T-cell (primary cell): ENCODE data around the gene PDE4B. TPM values are rescaled to one million over a fixed set of nuclear protein-coding genes. Genes with fewer than 3 reads are reported as not detected.

Source experiments
- ATAC-seq, 4 experiments: fragments of 200-7000 bp in 3 of 4; fragments of 150-1000 bp in 1 of 4; cut with Tn5 transposase; replicated peaks in 1 of 4; 1 replicate in 3 of 4; 2 replicates in 1 of 4; pipeline ENCODE4 v1.10.0; 2021; ENCODE audit warnings: moderate library complexity in 3 of 4, mild to moderate bottlenecking in 2 of 4, moderate number of reproducible peaks in 1 of 4
- CTCF ChIA-PET, 2 donors: fragments of 300-600 bp; sonication (Branson Sonifier 250); formaldehyde crosslinking; loops; one replicate each; lab custom pipeline; 2022; ENCODE audit warnings: antibody characterized with exemption in 2 of 2; lab: Charles Lee
- POLR2A ChIA-PET, 2 donors: fragments of 300-600 bp; sonication (Branson Sonifier 250); formaldehyde crosslinking; loops; one replicate each; lab custom pipeline; 2022; ENCODE audit warnings: antibody characterized with exemption in 2 of 2; lab: Charles Lee
- DNase-seq, 35 experiments: peaks; one replicate each; pipeline versions ENCODE4 v3.0.0 to v3.0.0-alpha.2; 2013 to 2023
- H3K27ac ChIP-seq: one replicate; pipeline ENCODE4 v1.5.1; 2013; ENCODE audit warnings: low read length
- H3K27me3 ChIP-seq, 2 experiments: replicated peaks in 1 of 2; 1 replicate in 1 of 2; 2 replicates in 1 of 2; pipeline versions ENCODE4 v1.6.1 to v1.7.0; 2013; ENCODE audit warnings: low read length in 1 of 2, mixed read lengths in 1 of 2; ENCODE audit not compliant: control insufficient read depth in 2 of 2, insufficient read depth in 2 of 2; ENCODE audit errors: extremely low read depth in 1 of 2
- H3K36me3 ChIP-seq, 2 donors: 1 replicate in 1 of 2; 2 replicates in 1 of 2; pipeline versions ENCODE4 v1.6.1 to v1.7.0; 2013; ENCODE audit warnings: low read length in 1 of 2; ENCODE audit not compliant: control insufficient read depth in 2 of 2, insufficient read depth in 1 of 2; ENCODE audit errors: extremely low read depth in 1 of 2
- H3K4me1 ChIP-seq, 2 experiments: 1 replicate in 1 of 2; 2 replicates in 1 of 2; pipeline versions ENCODE4 v1.6.1 to v1.7.0; 2013; ENCODE audit warnings: low read length in 2 of 2, mixed read lengths in 1 of 2; ENCODE audit not compliant: insufficient read depth in 2 of 2, control insufficient read depth in 1 of 2; ENCODE audit errors: extremely low read depth in 1 of 2
- H3K4me3 ChIP-seq, 2 donors: 1 replicate in 1 of 2; 2 replicates in 1 of 2; pipeline versions ENCODE4 v1.5.1 to v1.7.0; 2013; ENCODE audit warnings: mild to moderate bottlenecking in 2 of 2, low read length in 1 of 2, moderate library complexity in 1 of 2; ENCODE audit not compliant: control insufficient read depth in 1 of 2; ENCODE audit errors: extremely low read depth in 1 of 2
- H3K9me3 ChIP-seq: 2 replicates; pipeline ENCODE4 v1.7.0; 2013
- H3K27ac Mint-ChIP-seq, 2 donors: one replicate each; pipeline ENCODE4 v1.8.0; 2020 to 2021; ENCODE audit warnings: mild to moderate bottlenecking in 2 of 2, mixed read lengths in 2 of 2
- H3K27me3 Mint-ChIP-seq, 2 donors: one replicate each; pipeline ENCODE4 v1.8.0; 2021 to 2022; ENCODE audit warnings: mixed read lengths in 2 of 2
- H3K36me3 Mint-ChIP-seq: one replicate; pipeline ENCODE4 v1.8.0; 2021; ENCODE audit warnings: mixed read lengths
- H3K4me1 Mint-ChIP-seq, 3 donors: one replicate each; pipeline ENCODE4 v1.8.0; 2020 to 2022; ENCODE audit warnings: mixed read lengths in 3 of 3, mild to moderate bottlenecking in 1 of 3
- H3K4me3 Mint-ChIP-seq, 3 donors: one replicate each; pipeline ENCODE4 v1.8.0; 2020 to 2022; ENCODE audit warnings: mild to moderate bottlenecking in 3 of 3, mixed read lengths in 3 of 3, moderate library complexity in 3 of 3
- H3K9me3 Mint-ChIP-seq, 3 donors: one replicate each; pipeline ENCODE4 v1.8.0; 2020 to 2022; ENCODE audit warnings: mixed read lengths in 3 of 3
- WGBS: methylation state at CpG from one replicate; pipeline ENCODE4 v1.1.5; 2013; ENCODE audit warnings: missing lambda C conversion rate; ENCODE audit not compliant: insufficient coverage; 5-methylcytosine and 5-hydroxymethylcytosine counted together
- total RNA-seq, 35 experiments: library from RNA in 6 of 35; stranded (reverse) in 6 of 35; fragments of 120-200 nt in 1 of 35; gene quantifications; one replicate each; pipeline versions ENCODE4 v1.2.1 to v1.2.4 and lab custom pipeline; 2013 to 2026

Gene PDE4B
- total RNA-seq, 5 donors from 2014 or later (not counting 1 experiment from before 2014, with no cell fraction given) = 46.3 to 103 (median 54.1) TPM

GRCh38 chr1:65992831-65993271, 200.2 kb downstream of the PDE4B start:
- Histone ChIP-seq H3K9me3 (no peaks in the 10 kb centered on the region), H3K4me1 (no peaks in the 10 kb centered on the region), H3K27me3 (no peaks in the 10 kb centered on the region), H3K36me3 (no peaks in the 10 kb centered on the region), H3K4me3 (no peak overlapping the region), H3K27ac (no peak overlapping the region)
- WGBS = no CpG with 5 or more reads among the region's 7 CpGs
- no peak for ATAC-seq
- Mint-ChIP-seq H3K27ac (no peak overlapping the region), H3K27me3 (peaks cover 6 to 8% of the 10 kb centered on the region in 2 donors), H3K4me1 (no peaks in the 10 kb centered on the region), H3K4me3 (no peak overlapping the region), H3K9me3 (no peaks in the 10 kb centered on the region), H3K36me3 (no peaks in the 10 kb centered on the region)
- ChIA-PET CTCF (no interaction called here), POLR2A (no interaction called here)
- DNase-seq = no peak

- Mint-ChIP-seq H3K27me3 (peaks cover 8 to 13% of the 10 kb centered on the region in 2 donors), H3K27ac (no peak overlapping the region), H3K9me3 (no peaks in the 10 kb centered on the region), H3K36me3 (no peaks in the 10 kb centered on the region), H3K4me1 (no peaks in the 10 kb centered on the region), H3K4me3 (no peak overlapping the region)
- Histone ChIP-seq H3K9me3 (no peaks in the 10 kb centered on the region), H3K4me3 (no peak overlapping the region), H3K27me3 (no peaks in the 10 kb centered on the region), H3K27ac (no peak overlapping the region), H3K4me1 (no peaks in the 10 kb centered on the region), H3K36me3 (no peaks in the 10 kb centered on the region)
- no CpG with 5 or more reads among the region's 2 CpGs for WGBS
- CTCF ChIA-PET = no interaction called here
- POLR2A ChIA-PET = no interaction called here
- ATAC-seq (no peak), DNase-seq (no peak)
These were observed 201.5 kb downstream of the PDE4B start for GRCh38 chr1:65994223-65994622.

GRCh38 chr1:65995336-65995735, 202.6 kb downstream of the PDE4B start:
- H3K27me3 ChIP-seq = no peaks in the 10 kb centered on the region
- ATAC-seq (no peak), DNase-seq (no peak)
- POLR2A ChIA-PET = no interaction called here
- H3K9me3 ChIP-seq = no peaks in the 10 kb centered on the region
- H3K36me3 ChIP-seq = no peaks in the 10 kb centered on the region
- Mint-ChIP-seq H3K36me3 (no peaks in the 10 kb centered on the region), H3K4me1 (no peaks in the 10 kb centered on the region), H3K27ac (no peak overlapping the region), H3K27me3 (peaks cover 9 to 17% of the 10 kb centered on the region in 2 donors), H3K4me3 (no peak overlapping the region), H3K9me3 (no peaks in the 10 kb centered on the region)
- CTCF ChIA-PET = no interaction called here
- H3K4me1 ChIP-seq = no peaks in the 10 kb centered on the region
- no CpG with 5 or more reads among the region's 6 CpGs for WGBS
- H3K4me3 ChIP-seq = no peak overlapping the region
- no peak overlapping the region for H3K27ac ChIP-seq

GRCh38 chr1:65995928-65996327, 203.2 kb downstream of the PDE4B start:
- no peak for DNase-seq
- POLR2A ChIA-PET = no interaction called here
- no peaks in the 10 kb centered on the region for H3K9me3 ChIP-seq
- H3K4me1 Mint-ChIP-seq = no peaks in the 10 kb centered on the region
- no peak overlapping the region for H3K27ac ChIP-seq
- no peaks in the 10 kb centered on the region for H3K36me3 ChIP-seq
- H3K4me1 ChIP-seq = no peaks in the 10 kb centered on the region
- H3K4me3 ChIP-seq = no peak overlapping the region
- no peak for ATAC-seq
- H3K27me3 ChIP-seq = no peaks in the 10 kb centered on the region
- H3K4me3 Mint-ChIP-seq = no peak overlapping the region
- no peaks in the 10 kb centered on the region for H3K36me3 Mint-ChIP-seq
- H3K27me3 Mint-ChIP-seq = peaks cover 9 to 22% of the 10 kb centered on the region in 2 donors
- no peaks in the 10 kb centered on the region for H3K9me3 Mint-ChIP-seq
- CTCF ChIA-PET = no interaction called here
- H3K27ac Mint-ChIP-seq = no peak overlapping the region

GRCh38 chr1:65997693-65998092, 205.0 kb downstream of the PDE4B start:
- H3K9me3 ChIP-seq = no peaks in the 10 kb centered on the region
- no peaks in the 10 kb centered on the region for H3K36me3 ChIP-seq
- no peak overlapping the region for H3K4me3 ChIP-seq
- no peak for ATAC-seq
- DNase-seq = no peak
- no peak overlapping the region for H3K4me3 Mint-ChIP-seq
- ChIA-PET CTCF (no interaction called here), POLR2A (no interaction called here)
- no peak overlapping the region for H3K27ac ChIP-seq
- no peak overlapping the region for H3K27ac Mint-ChIP-seq
- no peaks in the 10 kb centered on the region for H3K4me1 Mint-ChIP-seq
- peaks cover 9 to 24% of the 10 kb centered on the region in 2 donors for H3K27me3 Mint-ChIP-seq
- no peaks in the 10 kb centered on the region for H3K4me1 ChIP-seq
- no peaks in the 10 kb centered on the region for H3K36me3 Mint-ChIP-seq
- no CpG with 5 or more reads among the region's 1 CpG for WGBS
- no peaks in the 10 kb centered on the region for H3K9me3 Mint-ChIP-seq
- H3K27me3 ChIP-seq = peaks cover 0 to 3% of the 10 kb centered on the region in 2 experiments

GRCh38 chr1:65998763-65999583, 206.3 kb downstream of the PDE4B start:
- no peaks in the 10 kb centered on the region for H3K4me1 Mint-ChIP-seq
- no peak for ATAC-seq
- DNase-seq = no peak
- no peak overlapping the region for H3K4me3 ChIP-seq
- no peaks in the 10 kb centered on the region for H3K4me1 ChIP-seq
- H3K36me3 Mint-ChIP-seq = no peaks in the 10 kb centered on the region
- H3K4me3 Mint-ChIP-seq = no peak overlapping the region
- ChIA-PET POLR2A (no interaction called here), CTCF (no interaction called here)
- H3K27ac ChIP-seq = no peak overlapping the region
- no peak overlapping the region for H3K27ac Mint-ChIP-seq
- no peaks in the 10 kb centered on the region for H3K9me3 ChIP-seq
- peaks cover 0 to 3% of the 10 kb centered on the region in 2 experiments for H3K27me3 ChIP-seq
- H3K36me3 ChIP-seq = no peaks in the 10 kb centered on the region
- H3K9me3 Mint-ChIP-seq = no peaks in the 10 kb centered on the region
- H3K27me3 Mint-ChIP-seq = peaks cover 9 to 34% of the 10 kb centered on the region in 2 donors
- 82% methylated on average over 3 of the region's 6 CpGs for WGBS
